Effector memory CD4-positive, alpha-beta T cell (primary cell): ENCODE results near the gene SCNN1B.
"Not testable (repeated sequence)": the region's sequence is repeated elsewhere in the genome, so short reads cannot be mapped to it uniquely, and the experiment has no call there.

Experiments used
- DNase-seq, 3 donors: peaks; one replicate each; pipeline ENCODE4 v3.0.0-alpha.2; 2020
- H3K27ac ChIP-seq: 2 replicates; pipeline ENCODE4 v1.7.0; 2013; ENCODE audit warnings: mild to moderate bottlenecking, low read length, moderate library complexity; ENCODE audit not compliant: insufficient read depth, poor library complexity, severe bottlenecking
- H3K27me3 ChIP-seq: replicated peaks from 2 replicates; pipeline ENCODE4 v1.7.0; 2013; ENCODE audit warnings: mild to moderate bottlenecking, low read length; ENCODE audit not compliant: insufficient read depth, control insufficient read depth, poor library complexity, severe bottlenecking
- H3K36me3 ChIP-seq: 2 replicates; pipeline ENCODE4 v1.7.0; 2013; ENCODE audit warnings: mild to moderate bottlenecking, low read length, moderate library complexity; ENCODE audit not compliant: control insufficient read depth, insufficient read depth
- H3K4me1 ChIP-seq: 2 replicates; pipeline ENCODE4 v1.7.0; 2013; ENCODE audit warnings: low read length, mild to moderate bottlenecking; ENCODE audit not compliant: control insufficient read depth, insufficient read depth, poor library complexity, severe bottlenecking
- H3K4me3 ChIP-seq: 2 replicates; pipeline ENCODE4 v1.7.0; 2013; ENCODE audit warnings: low read length, low read depth, mild to moderate bottlenecking; ENCODE audit not compliant: insufficient read depth, poor library complexity, severe bottlenecking
- H3K9me3 ChIP-seq: 2 replicates; pipeline ENCODE4 v1.7.0; 2013; ENCODE audit warnings: mild to moderate bottlenecking, low read length, moderate library complexity; ENCODE audit not compliant: control insufficient read depth
- total RNA-seq, 3 donors: gene quantifications; one replicate each; lab custom pipeline; 2026; lab: John Stamatoyannopoulos, UW

SCNN1B gene, protein sequence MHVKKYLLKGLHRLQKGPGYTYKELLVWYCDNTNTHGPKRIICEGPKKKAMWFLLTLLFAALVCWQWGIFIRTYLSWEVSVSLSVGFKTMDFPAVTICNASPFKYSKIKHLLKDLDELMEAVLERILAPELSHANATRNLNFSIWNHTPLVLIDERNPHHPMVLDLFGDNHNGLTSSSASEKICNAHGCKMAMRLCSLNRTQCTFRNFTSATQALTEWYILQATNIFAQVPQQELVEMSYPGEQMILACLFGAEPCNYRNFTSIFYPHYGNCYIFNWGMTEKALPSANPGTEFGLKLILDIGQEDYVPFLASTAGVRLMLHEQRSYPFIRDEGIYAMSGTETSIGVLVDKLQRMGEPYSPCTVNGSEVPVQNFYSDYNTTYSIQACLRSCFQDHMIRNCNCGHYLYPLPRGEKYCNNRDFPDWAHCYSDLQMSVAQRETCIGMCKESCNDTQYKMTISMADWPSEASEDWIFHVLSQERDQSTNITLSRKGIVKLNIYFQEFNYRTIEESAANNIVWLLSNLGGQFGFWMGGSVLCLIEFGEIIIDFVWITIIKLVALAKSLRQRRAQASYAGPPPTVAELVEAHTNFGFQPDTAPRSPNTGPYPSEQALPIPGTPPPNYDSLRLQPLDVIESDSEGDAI
- total RNA-seq: 0 reads per million in 3 donors

DNA sequence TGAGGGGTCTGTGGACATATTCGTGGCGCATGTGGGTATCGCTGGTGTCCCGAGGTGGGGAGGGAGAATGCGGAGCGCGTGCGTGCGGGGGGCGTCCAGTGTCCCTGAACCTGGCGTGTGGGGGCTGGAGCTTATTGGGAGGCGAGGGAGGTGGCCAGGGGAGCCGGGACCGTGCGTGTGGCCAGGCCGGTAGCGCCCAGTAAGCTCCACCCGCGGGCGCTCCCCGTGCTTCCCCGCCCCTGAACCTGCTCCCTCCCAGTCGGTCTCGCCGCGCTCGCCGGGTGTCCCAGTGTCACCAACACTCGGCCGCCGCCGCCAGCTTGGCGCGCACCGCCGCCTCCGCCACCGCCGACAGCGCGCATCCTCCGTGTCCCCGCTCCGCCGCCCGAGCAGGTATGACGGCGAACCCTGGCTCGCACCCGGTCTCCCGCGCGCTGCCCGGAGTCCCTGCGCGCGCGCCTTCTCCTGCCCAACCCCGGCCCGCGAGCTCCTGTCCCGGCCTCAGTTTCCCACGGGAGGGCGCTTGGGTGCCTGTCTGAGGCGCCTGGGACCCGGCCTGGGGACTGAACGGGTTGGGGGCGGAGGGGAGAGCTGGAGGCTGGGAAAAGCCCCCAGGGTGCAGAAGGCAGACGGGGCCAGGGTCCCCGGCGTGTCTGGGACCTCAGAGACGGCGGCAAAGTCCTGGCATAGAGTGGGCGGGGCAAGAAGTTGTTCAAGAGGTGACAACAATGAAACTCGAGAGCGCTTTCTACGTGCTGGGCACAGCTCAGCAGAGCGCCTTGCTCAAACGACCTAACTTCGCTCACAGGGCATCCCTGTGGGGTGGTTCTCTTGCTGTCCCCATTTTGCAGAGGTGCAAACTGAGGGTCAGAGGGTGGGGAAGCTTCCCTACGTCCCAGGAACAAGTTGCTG lies at the start of gene SCNN1B:
Gene SCNN1B (plus strand): TSS at position 258 of the 912 bp plus-strand sequence. CDS start 46,298 bp downstream, outside the sequence.
- H3K4me3 ChIP-seq: no peak within 1 kb of the TSS
- no peaks in the 10 kb centered on the region for H3K36me3 ChIP-seq
- H3K27me3 ChIP-seq: no peaks in the 10 kb centered on the region
- no peaks in the 10 kb centered on the region for H3K9me3 ChIP-seq
- no peak for DNase-seq
- no peaks in the 10 kb centered on the region for H3K4me1 ChIP-seq
- H3K27ac ChIP-seq: no peak within 1 kb of the TSS

DNA sequence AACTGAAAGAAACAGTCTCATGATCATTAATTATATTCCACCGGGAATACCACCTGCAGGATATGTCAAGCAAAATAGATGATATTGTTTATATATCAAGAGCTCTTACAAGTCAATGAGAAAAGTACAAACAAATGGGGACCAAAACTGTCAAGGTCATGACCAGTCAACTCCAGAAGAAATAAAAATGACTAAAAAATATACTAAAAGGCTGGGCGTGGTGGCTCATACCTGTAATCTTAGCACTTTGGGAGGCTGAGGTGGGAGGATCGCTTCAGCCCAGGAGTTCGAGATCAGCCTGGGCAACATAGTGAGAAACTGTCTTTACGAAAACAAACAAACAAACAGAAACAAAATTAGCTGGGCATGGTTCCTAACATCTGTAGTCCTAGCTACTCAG lies 49.8 kb upstream of the SCNN1B start:
- Histone ChIP-seq H3K4me1 (no peaks in the 10 kb centered on the region), H3K27me3 (no peaks in the 10 kb centered on the region), H3K9me3 (no peaks in the 10 kb centered on the region), H3K4me3 (no peak overlapping the region), H3K27ac (no peak overlapping the region), H3K36me3 (no peaks in the 10 kb centered on the region)
- no peak for DNase-seq

DNA sequence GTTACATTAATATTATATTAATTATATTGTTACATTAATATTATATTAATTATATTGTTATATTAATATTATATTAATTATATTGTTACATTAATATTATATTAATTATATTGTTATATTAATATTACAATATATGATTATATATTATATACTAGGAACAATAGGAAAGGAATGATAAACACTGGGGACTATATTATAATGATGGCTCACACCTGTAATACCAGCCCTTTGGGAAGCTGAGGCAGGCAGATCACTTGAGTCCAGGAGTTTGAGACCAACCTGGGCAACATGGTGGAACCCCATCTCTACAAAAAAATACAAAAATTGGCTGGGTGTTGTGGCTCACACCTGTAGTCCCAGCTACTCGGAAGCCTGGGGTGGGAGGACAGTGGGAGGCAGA lies 48.5 kb upstream of the SCNN1B start:
- not testable (repeated sequence) for DNase-seq, H3K9me3 ChIP-seq, H3K36me3 ChIP-seq, H3K4me1 ChIP-seq, H3K27me3 ChIP-seq, H3K4me3 ChIP-seq, H3K27ac ChIP-seq

DNA sequence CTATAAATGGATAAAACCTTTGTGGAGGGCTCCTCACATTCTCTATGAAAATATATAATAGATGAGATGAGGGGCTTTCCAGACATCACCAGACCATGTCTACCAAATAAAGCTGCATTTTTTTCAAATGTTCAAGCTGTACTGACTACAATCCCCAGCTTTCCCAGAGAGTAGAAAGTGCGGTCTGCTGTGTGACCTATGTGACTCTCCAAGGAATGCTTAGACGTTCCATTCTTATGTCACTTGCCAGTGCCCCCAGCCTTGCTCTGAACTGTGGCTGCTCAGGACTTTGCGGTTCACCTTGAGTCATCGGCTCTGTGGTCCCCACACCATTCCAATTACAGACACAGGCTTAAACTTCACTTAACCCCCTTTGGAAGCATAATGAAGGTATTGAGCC lies 47.8 kb upstream of the SCNN1B start:
- no peaks in the 10 kb centered on the region for H3K9me3 ChIP-seq
- H3K36me3 ChIP-seq: no peaks in the 10 kb centered on the region
- H3K4me3 ChIP-seq: no peak overlapping the region
- no peak for DNase-seq
- H3K27me3 ChIP-seq: no peaks in the 10 kb centered on the region
- H3K27ac ChIP-seq: no peak overlapping the region
- no peaks in the 10 kb centered on the region for H3K4me1 ChIP-seq

DNA sequence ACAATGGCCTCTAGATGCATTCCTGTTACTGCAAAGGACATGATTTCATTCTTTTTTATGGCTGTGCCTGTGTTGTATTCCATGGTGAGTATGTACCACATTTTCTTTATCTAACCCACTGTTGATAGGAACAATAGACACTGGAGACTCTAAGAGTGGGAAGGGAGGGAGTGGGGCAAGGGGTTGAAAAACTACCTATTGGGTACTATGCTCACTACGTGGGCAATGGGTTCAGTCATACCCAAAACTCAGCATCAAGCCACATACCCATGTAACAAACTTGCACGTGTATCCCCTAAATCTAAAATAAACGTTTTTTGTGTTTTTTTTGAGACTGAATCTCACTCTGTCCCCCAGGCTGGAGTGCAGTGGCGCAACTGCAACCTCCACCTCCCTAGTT lies 47.1 kb upstream of the SCNN1B start:
- H3K27ac ChIP-seq: no peak overlapping the region
- H3K4me1 ChIP-seq: no peaks in the 10 kb centered on the region
- H3K27me3 ChIP-seq: no peaks in the 10 kb centered on the region
- DNase-seq: no peak
- H3K4me3 ChIP-seq: no peak overlapping the region
- no peaks in the 10 kb centered on the region for H3K36me3 ChIP-seq
- no peaks in the 10 kb centered on the region for H3K9me3 ChIP-seq

DNA sequence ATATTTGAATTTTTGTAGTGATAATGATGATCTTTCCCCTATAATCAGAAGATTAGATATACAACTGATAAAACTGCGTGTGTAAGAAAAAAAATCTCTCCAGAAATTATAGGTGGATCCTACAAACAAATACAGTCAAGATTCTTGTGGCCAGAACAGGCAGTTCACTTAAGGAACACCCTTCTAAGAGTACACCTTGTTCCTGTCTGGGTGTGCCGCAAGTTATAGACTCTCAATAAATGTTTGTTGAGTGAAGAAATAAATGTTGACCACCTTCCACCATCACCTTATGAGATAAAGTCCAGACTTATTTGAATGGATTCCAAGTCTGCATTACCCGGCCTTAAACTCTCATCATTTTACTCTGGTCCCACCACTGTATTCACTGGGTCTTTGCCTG lies 45.7 kb upstream of the SCNN1B start:
- Histone ChIP-seq H3K27ac (no peak overlapping the region), H3K4me3 (no peak overlapping the region)
- no peak for DNase-seq

DNA sequence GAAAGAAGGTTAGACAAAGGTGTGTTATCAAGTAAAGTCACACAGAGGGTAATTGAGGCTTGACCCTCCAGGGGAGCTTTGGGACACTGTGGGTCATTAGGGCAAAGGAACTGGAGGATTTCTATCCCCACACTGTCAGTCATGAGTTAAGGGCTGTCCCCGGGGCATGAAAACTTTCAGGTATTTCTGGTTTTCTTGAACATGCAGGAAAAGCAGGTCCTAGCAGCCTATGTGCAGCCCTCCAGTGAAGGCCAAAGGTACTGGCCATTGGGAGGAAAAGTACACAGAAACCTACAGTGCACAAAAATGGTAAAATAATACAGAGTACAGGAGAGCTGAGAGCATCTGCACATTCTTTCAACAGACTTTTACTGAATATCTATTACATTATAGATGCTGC lies 44.4 kb upstream of the SCNN1B start:
- Histone ChIP-seq H3K4me3 (no peak overlapping the region), H3K27ac (no peak overlapping the region), H3K4me1 (no peaks in the 10 kb centered on the region), H3K9me3 (no peaks in the 10 kb centered on the region), H3K27me3 (no peaks in the 10 kb centered on the region), H3K36me3 (no peaks in the 10 kb centered on the region)
- DNase-seq: no peak

More for the DNA sequence above, 45.7 kb upstream of the SCNN1B start:
- Histone ChIP-seq H3K4me1 (no peaks in the 10 kb centered on the region), H3K27me3 (no peaks in the 10 kb centered on the region), H3K36me3 (no peaks in the 10 kb centered on the region), H3K9me3 (no peaks in the 10 kb centered on the region)

DNA sequence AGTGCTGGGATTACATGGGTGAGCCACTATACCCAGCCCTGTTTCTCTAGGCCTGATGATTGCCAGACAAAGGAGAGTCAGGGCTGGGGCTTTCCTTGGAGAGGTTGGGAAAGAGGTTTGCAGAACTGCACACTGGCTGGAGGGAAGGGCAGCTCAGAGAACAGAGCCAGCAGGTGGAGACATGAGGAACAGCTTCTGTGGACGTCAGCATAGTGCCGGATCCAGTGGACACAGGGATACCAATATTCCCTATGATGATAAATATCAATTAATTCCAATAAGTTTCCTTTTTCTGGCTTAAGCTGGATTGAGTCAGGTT lies 43.2 kb upstream of the SCNN1B start:
- H3K27me3 ChIP-seq: no peaks in the 10 kb centered on the region
- no peaks in the 10 kb centered on the region for H3K4me1 ChIP-seq
- no peaks in the 10 kb centered on the region for H3K36me3 ChIP-seq
- no peak overlapping the region for H3K4me3 ChIP-seq
- no peak for DNase-seq
- H3K9me3 ChIP-seq: no peaks in the 10 kb centered on the region
- H3K27ac ChIP-seq: no peak overlapping the region

DNA sequence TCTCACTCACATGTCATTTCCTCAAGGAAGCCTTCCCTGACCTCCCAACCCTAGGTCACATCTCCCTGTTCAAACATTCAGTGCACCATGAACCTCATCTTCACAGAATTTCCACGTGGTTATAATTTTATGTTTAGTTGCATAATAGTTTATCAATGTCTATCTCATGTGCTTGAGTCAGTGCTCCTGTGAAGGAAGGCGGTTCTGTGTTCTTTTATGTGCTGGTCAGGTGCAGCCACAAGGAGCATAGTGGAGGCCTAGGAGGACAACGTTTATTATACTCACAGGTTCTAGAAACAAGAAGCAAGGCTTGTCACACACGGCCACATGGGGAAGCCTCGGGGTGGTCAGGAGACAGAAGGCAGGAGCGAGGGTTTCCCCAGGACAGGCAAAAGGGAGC lies 34.5 kb upstream of the SCNN1B start:
- Histone ChIP-seq H3K9me3 (no peaks in the 10 kb centered on the region), H3K4me1 (no peaks in the 10 kb centered on the region), H3K4me3 (no peak overlapping the region), H3K36me3 (no peaks in the 10 kb centered on the region), H3K27ac (no peak overlapping the region), H3K27me3 (no peaks in the 10 kb centered on the region)
- no peak for DNase-seq

DNA sequence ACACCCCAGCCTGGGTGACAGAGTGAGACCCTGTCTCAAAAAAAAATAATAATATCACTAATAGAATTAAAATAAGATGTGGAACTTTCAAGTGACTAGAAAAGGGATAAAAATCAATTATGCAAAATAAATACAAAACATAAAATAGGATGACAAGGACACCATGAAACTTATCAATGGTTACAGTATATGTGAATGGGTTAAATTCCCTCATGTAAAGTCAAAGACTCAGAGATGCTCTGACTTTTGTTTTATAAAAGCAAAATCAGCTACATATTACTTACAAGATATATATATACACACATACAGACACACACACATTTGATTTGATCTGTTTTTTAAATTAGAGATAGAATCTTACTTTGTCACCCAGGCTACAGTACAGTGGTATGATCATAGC lies 33.5 kb upstream of the SCNN1B start:
- no peak overlapping the region for H3K27ac ChIP-seq
- H3K27me3 ChIP-seq: no peaks in the 10 kb centered on the region
- H3K36me3 ChIP-seq: no peaks in the 10 kb centered on the region
- no peaks in the 10 kb centered on the region for H3K9me3 ChIP-seq
- no peaks in the 10 kb centered on the region for H3K4me1 ChIP-seq
- no peak for DNase-seq
- H3K4me3 ChIP-seq: no peak overlapping the region
